Measurements from ENCODE around the gene NTMT1.
"Not testable (repeated sequence)": the region's sequence is repeated elsewhere in the genome, so short reads cannot be mapped to it uniquely, and the experiment has no call there.

NTMT1 gene

GRCh38 chr9:129654554-129655040 lies 28.6 kb downstream of the NTMT1 start:
- DNase-seq (ENCODE audit: low read depth): no peak

- no peak for DNase-seq (ENCODE audit: low read depth)
Observed at GRCh38 chr9:129655154-129655553, 29.2 kb downstream of the NTMT1 start.

GRCh38 chr9:129655696-129656095 lies 29.7 kb downstream of the NTMT1 start:
- DNase-seq (ENCODE audit: low read depth): no peak

- peak; percentile 47 for DNase-seq (ENCODE audit: low read depth)
Observed at GRCh38 chr9:129656795-129657390, 30.9 kb downstream of the NTMT1 start.

- no peak for DNase-seq (ENCODE audit: low read depth)
Observed at GRCh38 chr9:129661029-129661428, 35.1 kb downstream of the NTMT1 start.

- DNase-seq (ENCODE audit: low read depth): not testable (repeated sequence)
Observed at GRCh38 chr9:129662239-129662638, 36.3 kb downstream of the NTMT1 start.

GRCh38 chr9:129664746-129665388 lies 38.9 kb downstream of the NTMT1 start:
- DNase-seq (ENCODE audit: low read depth): no peak

GRCh38 chr9:129665389-129665775 lies 39.4 kb downstream of the NTMT1 start, which contains the start of gene PRRX2:
TSS of gene PRRX2 (plus strand) at chr9:129665647. CDS start at chr9:129665868, 221 bp downstream.
- DNase-seq (ENCODE audit: low read depth): no peak

- no peak for DNase-seq (ENCODE audit: low read depth)
Observed at GRCh38 chr9:129665814-129666520, 40.0 kb downstream of the NTMT1 start.

GRCh38 chr9:129666575-129666974 lies 40.6 kb downstream of the NTMT1 start:
- DNase-seq (ENCODE audit: low read depth): no peak

- DNase-seq (ENCODE audit: low read depth): no peak
Observed at GRCh38 chr9:129667378-129667777, 41.4 kb downstream of the NTMT1 start.

GRCh38 chr9:129667850-129668249 lies 41.9 kb downstream of the NTMT1 start:
- DNase-seq (ENCODE audit: low read depth): no peak

GRCh38 chr9:129669141-129669718 lies 43.3 kb downstream of the NTMT1 start:
- DNase-seq (ENCODE audit: low read depth): no peak

- DNase-seq (ENCODE audit: low read depth): no peak
Observed at GRCh38 chr9:129669946-129670345, 44.0 kb downstream of the NTMT1 start.

- no peak for DNase-seq (ENCODE audit: low read depth)
Observed at GRCh38 chr9:129671065-129671464, 45.1 kb downstream of the NTMT1 start.

GRCh38 chr9:129671519-129671918 lies 45.6 kb downstream of the NTMT1 start:
- DNase-seq (ENCODE audit: low read depth): no peak

- no peak for DNase-seq (ENCODE audit: low read depth)
Observed at GRCh38 chr9:129672702-129673101, 46.7 kb downstream of the NTMT1 start.

- DNase-seq (ENCODE audit: low read depth): no peak
Observed at GRCh38 chr9:129673602-129674001, 47.6 kb downstream of the NTMT1 start.

- no peak for DNase-seq (ENCODE audit: low read depth)
Observed at GRCh38 chr9:129674229-129674628, 48.3 kb downstream of the NTMT1 start.

- DNase-seq (ENCODE audit: low read depth): no peak
Observed at GRCh38 chr9:129675620-129676019, 49.7 kb downstream of the NTMT1 start.

GRCh38 chr9:129676287-129676686 lies 50.3 kb downstream of the NTMT1 start:
- no peak for DNase-seq (ENCODE audit: low read depth)

GRCh38 chr9:129676975-129677374 lies 51.0 kb downstream of the NTMT1 start:
- no peak for DNase-seq (ENCODE audit: low read depth)

GRCh38 chr9:129677456-129677855 lies 51.5 kb downstream of the NTMT1 start:
- no peak for DNase-seq (ENCODE audit: low read depth)

Data from HS-5 (cell line).